Mucosa of gallbladder (tissue), 1 donor: ENCODE results near the gene ASCC1. TPM values are rescaled to one million over a fixed set of nuclear protein-coding genes. Genes with fewer than 3 reads are reported as not detected.
A peak's percentile ranks its signal among the peaks of the same experiment; 100 is the strongest.

ENCODE experiments used
- DNase-seq: peaks from one replicate; pipeline ENCODE4 v3.0.0-alpha.2; 2020; ENCODE audit warnings: low spot score
- total RNA-seq: library from RNA; stranded (reverse); gene quantifications from one replicate; pipeline ENCODE4 v1.2.1, GENCODE V29; 2021
- donor health status: DM: no; HTN: no; CAD: no.

ASCC1 gene, protein sequence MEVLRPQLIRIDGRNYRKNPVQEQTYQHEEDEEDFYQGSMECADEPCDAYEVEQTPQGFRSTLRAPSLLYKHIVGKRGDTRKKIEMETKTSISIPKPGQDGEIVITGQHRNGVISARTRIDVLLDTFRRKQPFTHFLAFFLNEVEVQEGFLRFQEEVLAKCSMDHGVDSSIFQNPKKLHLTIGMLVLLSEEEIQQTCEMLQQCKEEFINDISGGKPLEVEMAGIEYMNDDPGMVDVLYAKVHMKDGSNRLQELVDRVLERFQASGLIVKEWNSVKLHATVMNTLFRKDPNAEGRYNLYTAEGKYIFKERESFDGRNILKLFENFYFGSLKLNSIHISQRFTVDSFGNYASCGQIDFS
- 27.5 TPM for total RNA-seq

DNA sequence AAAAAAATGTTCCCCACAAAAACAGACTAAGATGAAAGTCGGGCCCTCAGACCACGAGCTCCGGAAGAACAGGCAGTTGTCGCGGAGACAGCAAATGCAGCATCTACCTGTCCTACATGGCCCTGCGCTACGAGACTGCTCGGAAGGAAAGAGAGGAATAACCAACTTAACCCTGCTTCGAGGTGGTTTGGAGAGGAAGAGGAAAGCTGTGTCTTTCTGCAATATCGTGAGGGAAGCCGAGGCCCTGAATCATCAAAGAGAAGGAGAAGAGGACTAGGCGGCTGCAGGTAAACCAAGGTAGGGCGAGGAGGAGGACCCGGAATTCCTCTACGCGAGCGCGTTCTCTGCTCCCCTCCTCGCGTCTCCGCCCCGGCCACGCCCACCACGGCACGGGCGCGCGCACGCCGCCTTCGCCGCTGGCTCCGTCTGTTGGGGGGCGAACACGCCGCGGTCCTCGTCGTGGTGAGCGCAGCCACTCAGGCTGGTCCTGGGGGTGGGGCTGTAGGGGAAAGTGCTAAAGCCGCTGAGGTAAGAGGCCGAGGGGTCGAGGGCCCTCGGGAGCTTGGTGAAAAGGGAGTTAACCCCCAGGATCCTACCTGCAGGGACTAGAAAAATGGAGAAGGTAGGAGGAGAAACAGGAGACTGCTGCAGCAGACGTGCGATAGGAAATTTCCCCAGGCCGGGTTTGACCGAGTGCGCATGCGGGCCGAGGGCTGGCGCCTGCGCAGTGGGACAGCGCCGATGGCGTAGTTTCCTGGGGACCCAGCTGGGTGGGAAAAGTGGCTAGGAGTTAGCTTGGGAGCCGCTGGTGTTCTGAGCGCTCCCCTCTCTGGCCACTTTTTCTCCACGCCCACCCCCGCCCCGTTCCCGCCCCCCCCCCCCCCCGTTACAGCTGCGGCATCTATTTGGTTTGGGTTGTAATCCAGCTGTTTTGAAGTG, at the start of gene ASCC1, which contains the start of gene ANAPC16:
Gene ASCC1, minus strand, starts transcription at position 666 of the 939 bp plus-strand sequence. CDS start 2,978 bp downstream, outside the sequence.
Gene ANAPC16, plus strand, starts transcription at position 402 of the 939 bp plus-strand sequence. CDS start 7,903 bp downstream, outside the sequence.
- peak; percentile 90 for DNase-seq

DNA sequence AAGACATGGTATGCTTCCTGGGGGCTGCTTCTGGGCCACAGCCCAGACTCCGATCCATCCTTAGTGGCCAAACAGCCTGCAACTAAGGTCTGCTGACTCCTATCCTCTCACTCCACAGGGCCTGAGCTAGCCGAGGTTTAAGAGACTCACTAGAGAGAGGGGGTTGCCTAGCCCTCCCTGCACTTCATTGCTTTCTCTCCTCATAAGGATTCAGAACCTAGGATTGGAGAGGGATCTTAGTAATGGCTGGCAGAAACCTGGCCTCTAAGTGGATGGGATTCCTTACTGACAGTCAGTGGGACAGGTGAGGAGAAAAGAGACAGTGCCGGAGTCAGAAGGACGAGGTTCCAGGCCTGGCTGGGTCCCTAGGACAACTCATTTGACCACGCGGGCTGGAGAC, 49.4 kb upstream of the ASCC1 start:
- DNase-seq, result no peak

DNA sequence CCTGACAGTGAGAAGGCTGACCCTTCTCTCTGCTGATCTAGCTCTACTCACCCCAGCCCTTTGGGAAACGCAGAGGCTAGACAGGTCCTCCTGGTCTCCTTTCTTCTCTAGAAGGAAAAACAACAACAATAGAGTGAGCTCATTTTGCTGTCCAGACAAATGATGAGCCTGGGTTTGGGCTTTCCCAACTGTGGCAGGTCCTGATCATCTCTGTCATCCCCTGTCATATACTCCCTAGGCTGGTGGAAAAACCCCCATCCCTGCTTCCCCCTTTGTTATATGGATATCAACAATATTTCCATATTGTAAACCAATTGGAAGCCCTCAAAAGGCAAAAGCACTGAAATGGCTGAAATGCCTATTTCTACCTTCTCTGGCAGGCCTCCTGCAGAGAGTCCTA, 48.5 kb upstream of the ASCC1 start:
- no peak for DNase-seq

DNA sequence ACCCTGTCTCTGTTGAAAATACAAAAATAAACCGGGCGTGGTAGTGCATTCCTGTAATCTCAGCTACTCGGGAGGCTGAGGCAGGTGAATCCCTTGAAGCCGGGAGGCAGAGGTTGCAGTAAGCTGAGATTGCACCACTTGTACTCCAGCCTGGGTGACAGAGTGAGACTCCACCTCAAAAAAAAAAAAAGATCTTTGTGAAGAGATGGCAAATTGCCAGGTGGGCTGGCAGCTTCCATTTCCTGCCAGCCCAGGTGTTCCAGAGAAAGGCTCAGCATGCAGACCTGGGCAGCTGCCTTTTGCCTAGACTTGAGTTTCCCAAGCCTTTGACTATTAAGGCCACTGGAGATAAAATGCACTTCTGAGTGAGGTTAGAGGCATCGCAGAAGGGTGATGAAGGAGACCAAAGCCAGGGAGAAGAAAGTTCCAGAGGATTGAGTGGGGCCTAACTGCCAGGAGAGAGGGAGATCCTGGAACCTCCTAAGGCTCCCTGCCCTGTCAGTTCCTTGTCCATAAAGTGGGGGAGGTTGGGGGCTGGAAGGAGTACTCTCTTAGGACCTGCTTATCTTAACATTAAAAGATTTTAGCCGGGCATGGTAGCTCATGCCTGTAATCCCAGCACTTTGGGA, 47.7 kb upstream of the ASCC1 start:
- peak; percentile 68 for DNase-seq

DNA sequence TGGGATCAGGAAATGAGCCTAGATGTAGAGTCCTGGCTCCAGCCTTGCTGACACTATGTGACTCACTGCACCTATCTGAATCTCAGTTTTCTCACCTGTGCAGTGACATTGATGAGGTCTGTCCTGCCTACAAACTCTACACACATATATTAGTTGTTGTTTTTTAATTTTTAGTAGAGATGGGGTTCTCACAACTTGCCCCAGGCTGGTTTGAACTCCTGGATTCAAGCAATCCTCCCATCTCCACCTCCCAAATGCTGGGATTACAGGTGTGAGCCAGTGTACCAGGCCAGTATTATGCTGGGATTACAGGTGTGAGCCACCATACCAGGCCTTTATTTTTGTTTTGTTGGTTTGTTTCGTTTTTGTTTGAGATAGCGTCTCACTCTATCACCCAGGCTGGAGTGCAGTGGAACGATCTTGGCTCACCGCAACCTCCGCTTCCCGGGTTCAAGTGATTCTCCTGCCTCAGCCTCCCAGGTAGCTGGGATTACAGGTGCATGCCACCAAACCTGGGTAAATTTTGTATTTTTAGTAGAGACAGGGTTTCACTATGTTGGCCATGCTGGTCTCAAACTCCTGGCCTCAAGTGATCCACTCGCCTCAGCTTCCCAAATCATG, 45.8 kb upstream of the ASCC1 start:
- no peak for DNase-seq

DNA sequence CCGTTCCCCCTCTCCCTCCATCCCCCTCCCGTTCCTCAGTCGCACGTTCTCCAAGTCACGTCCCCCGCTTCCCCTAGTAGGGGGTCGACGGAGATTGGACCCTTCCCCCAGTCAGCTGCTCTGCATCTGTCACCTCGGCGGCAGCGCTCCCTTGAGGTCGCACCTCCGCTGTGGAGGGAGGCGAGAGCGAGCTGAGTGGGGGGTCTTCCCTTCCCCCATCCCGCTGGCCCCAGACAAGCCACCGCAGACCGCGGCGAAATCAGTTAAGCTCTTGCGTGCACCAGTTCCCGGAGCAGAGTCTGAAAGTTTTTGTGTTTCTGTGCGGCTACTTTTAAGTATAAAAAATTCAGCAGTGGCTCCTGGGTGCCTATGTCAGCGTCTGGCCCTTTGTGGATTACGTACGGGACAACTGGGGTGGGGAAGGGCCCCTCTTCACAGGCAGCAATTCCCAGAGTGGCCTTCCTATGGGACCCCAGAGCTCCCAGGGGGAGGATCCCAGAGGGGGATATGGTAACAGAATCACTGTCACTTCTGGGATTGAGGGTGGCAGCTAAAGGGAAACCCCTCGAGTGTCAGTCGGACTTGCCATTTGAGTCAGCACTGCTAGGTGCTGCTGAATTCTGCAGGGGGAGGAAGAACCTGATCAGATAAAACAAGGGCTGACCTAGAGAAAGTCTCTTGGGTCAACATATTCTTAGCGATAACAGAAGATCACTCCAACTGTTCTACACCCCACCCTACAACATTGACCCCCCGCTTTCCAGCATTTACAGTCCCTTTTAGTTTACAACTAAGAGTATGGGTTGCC, 45.1 kb upstream of the ASCC1 start:
- DNase-seq, result peak; percentile 26

DNA sequence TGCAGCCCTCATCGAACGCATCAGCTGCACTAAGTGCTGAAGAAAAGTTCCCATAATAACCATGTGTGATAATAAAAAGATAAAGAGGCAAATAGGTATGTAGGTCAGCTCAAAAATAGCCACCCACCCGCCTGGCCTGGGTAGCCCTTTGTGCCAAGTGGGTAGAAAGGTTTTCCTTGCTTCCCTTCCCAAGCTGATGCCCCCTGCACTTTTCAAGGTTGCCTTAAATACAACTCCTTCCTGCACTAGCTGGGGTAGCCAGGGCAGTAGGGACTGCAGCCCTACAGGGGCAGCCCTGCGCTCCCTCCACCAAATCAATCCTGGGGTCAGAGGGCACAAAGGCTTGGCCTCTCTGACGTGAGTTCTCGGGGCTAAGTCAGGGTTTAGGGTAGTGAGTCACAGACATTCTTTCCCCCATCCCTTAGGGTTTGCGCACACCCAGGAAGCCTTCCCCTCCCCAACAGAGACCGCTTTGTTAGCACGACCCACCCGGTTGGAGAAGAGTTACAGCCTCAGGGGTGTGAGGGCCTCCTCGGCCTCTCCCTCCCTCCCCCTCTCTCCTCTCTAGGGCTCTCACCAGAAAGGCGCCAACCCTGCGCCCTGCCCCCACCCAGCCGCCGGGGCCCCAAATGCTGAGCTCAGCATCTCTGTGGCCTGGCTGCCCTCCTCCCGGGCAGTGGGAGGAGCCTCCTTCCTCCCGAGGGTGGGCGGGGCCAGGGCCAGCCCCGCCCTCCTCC, 44.3 kb upstream of the ASCC1 start:
- peak; percentile 85 for DNase-seq

DNA sequence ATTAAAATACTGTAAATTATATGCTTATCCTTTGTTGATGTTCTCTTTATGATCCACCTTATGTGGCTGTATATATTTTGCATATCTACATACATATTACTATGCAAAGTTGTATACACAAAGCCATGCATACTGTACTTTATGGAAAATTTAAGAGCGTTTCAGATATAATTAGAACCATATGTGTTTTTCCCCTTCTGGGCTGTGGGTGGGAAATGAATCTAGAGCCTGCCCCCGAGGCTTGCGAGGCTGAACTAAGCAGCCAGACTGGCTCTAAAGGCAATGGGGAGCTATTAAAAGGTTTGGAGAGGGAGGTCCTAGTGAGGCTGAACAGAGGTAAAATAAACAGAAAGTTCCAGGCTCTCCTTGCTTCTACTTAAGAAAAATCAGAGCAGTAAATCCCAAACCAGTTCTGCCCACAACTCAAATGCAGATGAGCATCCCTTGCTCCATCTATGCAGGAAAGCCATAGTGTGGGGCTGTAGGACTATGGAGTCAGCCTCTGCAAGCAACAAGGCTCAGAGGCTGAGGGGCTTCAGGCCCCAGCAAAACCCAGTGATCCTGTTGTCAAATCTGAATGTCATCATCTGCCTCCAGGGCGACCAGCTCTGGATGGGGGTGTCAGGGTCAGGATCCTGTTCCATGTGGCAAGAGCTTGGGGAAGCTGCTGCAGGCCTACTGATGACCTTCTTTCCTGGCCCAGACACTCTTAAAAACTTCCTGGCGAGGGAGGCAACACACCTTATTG, 43.6 kb upstream of the ASCC1 start:
- DNase-seq, result no peak

DNA sequence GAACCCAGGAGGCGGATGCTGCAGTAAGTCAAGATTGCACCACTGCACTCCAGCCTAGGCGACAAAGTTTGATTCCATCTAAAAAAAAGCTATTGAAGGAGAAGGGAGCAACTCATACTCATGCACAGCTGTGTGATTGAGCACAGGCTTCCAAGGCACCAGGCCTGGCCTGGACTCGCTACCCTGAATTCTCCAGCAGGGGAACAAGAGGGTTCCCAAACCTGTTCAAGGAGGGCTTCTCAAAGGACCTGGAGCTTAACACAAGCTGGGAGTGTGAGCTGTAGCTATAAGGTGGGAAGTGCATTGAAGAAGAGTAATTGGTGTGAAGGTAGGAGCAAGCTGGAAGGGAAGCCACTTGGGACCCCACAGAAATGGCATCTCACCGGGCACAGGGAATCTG, 42.5 kb upstream of the ASCC1 start:
- no peak for DNase-seq

DNA sequence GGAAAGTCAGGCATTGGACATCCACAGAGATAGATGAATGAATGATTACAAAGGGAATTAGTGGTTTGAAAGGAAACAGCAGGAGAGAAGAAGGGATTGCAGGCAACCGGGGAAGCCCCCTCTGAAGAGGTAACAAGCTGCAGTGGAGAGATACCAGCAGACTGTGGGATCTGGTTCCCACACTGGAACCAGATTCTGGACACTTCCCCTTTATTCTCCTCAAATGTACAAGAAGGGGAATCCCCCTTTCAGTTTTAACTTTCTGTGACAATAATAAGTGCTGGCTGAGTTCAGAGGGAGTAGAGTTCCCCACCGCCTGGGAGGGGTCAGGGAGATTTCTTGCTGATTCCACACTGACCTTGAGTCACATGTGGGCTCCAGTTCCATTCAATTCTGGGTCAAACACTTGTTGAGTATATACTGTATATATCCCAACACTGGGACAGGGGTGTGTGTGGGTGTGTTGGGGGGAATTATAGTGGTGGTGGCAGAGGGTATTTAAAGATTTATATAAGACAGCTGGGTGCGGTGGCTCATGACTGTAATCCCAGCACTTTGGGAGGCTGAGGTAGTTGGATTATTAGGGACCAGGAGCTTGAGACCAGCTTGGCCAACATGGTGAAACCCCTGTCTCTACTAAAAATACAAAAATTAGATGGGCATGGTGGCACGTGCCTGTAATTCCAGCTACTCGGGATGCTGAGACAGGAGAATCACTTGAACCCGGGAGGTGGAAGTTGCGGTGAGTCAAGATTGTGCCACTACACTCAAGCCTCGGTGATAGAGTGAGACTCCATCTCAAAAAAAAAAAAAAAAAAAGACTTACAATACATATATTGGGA, 41.2 kb upstream of the ASCC1 start:
- DNase-seq, result peak; percentile 29

DNA sequence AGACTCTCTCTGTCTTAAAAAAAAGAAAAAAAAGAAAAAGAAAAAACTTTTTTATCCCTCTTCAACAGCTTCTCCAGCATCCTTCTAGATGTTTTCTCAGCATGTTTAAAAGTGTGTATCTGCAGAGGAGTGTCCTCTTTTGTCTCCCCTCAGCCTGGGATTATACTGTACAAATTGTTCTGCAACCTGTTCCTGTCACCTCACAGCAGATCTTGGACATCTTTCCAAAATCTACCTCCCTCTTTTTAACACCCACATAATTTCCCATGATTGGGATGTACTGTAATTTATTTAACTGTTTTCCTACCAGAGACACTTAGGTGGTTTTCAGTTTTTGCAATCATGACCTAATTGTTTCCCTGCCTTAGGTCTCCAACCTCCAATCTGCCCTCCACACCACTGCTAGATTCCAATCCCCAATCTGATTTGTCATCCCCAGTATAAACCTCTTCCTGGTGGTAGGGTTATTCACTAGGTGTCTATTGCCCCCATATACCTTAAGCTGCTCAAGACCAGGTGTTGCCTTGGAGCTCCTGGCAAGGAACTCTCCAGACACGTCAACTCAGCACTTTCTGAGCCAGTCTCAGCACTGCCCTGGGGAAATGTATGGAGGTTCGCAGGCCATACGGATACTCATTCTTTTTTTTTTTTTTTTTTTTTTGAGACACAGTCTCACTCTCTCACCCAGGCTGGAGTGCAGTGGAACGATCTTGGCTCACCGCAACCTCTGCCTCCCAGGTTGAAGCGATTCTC, 40.1 kb upstream of the ASCC1 start:
- DNase-seq, result no peak

DNA sequence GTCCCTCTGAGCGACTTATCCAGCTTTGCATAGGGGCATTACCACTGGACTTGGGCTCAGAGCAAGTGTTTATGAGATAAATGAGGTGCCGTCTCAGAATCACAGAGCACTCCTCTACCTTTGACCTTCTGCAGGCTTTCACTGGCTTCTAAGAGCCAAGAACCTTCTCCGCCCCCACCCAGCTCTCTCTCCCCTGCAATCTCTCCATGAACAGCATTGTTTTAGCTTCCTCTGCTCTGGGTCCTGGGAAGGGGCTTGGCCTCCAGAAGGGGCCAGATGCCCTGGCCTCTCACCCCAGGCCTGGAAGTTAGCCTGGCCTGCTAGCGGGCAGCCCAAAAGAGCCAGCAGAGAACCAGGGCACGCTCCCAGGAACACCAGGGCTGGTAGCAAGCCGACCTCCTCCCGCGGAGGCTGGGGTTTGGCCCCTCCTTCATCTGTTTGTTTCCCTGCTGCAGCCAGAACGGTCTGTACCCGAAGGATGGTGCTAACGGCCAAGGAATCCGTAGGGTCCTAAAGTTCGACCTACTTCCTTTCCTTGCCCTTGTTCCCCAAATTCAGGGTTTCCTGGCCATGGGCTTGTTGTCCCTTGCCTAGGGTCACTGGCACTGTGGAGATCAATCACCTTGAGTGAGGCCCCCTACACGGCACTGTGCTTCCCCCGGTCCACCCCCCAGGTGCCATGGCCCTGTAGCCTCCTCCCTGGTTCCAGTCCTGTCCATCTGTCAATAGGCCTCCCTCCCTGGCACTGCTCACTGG, 38.9 kb upstream of the ASCC1 start:
- DNase-seq, result peak; percentile 90

DNA sequence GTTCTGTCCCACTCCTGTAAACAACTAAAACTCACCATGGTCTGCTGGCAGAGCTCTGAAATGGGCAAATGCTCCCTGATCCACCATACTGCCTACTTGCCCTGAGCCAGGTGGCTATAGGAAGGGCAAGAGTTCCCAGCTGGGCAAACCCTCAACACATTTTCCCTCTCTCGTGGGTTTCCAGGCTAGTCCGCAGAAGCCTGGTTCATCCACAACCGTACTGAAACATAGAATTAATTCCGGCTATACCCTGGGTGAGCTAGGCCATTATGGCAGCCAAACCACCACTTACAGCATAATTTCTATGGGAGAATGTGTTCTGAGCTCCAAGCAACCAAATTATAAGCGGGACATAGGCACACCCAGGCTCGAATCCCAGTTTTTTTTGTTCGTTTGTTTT, 37.5 kb upstream of the ASCC1 start:
- no peak for DNase-seq

DNA sequence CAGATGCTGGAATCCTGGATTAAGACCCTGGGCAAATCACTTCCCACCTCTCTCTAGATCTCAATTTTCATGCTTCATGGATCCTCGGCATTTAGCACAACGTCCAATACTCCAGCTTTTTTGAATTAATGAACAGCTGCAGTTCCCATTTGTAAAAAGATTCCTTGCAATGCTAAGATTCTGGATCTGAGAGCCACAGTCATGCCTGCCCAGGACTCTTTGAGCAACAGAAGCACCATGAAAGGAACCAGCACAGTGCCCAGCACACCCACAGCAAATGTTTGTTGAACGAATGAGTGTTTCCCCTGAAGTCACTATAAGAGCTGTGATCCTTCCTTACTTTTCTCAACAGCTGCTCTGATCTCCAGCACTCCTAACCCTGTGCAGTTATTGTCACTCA, 36.9 kb upstream of the ASCC1 start:
- no peak for DNase-seq

DNA sequence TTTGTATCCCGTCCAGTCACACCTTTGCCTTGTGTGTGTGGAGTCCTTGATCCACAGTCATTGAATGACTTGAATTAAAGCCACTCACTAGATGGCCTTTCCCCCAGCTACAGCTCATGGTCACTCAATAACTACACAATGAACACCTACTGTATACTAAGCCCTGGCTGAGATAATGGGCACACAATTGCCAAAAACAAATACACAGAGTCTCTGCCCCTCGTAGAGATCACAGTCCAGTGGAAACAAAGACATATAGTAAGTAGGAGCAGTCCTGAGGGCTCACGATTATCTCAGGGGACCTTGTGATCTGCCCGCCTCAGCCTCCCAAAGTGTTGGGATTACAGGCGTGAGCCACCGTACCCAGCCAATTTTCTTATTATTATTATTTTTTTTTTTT, 35.6 kb upstream of the ASCC1 start:
- DNase-seq, result no peak

DNA sequence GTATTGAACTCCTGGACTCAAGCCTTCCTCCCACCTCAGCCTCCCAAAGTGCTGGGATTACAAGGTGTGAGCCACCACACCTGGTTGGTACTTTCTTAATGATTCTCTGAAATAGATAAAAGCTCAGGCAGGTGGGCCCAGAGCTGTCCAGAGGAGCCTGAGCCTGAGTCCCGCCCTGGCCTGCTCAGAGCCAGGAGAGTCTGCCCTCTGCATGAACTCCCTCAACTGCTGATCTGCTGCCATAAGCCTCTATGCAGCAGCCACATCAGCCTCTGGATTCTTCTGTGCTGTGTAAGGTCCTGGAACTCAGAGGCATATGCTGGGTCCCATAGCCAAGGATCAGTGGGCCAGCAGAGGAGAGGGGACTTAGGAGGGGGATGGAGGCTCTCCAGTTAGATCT, 34.6 kb upstream of the ASCC1 start:
- DNase-seq, result peak; percentile 49
